ENCODE data around the gene WWOX.

The WWOX gene

DNA sequence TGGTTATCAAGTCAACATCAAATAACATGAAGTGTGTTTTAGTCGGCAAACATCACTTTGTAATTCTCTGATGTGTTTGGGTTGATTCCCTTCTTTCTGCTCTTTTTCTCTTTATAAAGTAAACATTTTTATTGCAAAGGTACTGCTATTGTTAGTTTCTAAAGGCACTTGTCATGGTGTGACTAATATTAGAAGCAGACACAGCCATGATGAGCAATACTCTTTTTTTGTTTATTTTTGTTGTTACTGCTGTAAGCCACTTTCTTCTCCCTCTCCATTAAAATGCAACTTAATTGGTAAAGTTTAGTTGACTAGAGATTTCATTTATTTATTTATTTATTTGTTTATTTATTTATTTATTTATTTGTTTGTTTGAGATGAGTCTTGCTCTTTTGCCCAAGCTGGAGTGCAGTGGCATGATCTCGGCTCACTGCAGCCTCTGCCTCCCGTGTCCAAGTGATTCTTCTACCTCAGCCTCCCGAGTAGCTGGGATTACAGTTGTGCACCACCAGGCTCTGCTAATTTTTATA, 424.7 kb downstream of the WWOX start:
- no peak for DNase-seq (ENCODE audit: low read depth, low spot score)

- no peak for DNase-seq (ENCODE audit: low read depth, low spot score)
Observed at GRCh38 chr16:78528265-78528664, 428.8 kb downstream of the WWOX start.

DNA sequence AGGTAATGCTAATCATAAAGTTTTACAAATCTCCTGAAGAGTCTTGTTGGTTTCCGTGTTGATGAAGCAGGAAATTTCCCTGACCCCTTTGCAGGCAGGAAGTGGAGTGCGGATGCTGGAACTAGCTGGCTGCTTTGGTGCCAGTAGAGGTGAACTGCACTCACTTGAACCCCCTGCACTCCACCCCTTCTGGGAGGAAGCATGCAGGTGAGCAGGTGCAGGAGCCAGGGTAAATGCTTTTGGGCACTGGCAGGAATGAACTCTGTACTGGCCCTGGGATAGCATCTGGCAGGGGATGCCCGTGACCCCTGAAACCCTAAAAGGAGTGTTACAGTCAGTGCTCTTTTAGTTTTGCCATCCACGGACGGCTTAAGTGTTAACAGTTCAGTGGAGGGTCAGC, 430.4 kb downstream of the WWOX start:
- DNase-seq (ENCODE audit: low read depth, low spot score) = no peak

DNA sequence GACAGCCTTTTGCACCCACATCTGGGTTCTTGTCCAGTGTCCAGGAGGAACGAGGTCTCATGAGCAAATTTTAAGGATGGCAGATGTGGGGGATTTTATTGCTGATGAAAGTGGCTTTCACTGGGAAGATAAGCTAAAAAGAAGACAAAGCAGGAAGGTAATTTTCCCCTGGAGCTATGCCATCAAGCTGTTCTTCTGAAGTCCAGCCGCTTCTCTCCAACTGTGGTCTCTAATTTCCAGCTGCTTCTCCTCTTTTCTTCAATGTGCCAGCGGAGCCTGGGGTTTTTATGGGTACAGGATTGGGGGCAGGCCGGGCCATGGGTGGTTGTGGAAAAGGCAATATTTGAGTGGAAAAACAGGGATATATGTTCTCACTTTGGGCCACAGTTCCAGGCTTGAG, 430.8 kb downstream of the WWOX start:
- DNase-seq (ENCODE audit: low read depth, low spot score) = no peak

DNA sequence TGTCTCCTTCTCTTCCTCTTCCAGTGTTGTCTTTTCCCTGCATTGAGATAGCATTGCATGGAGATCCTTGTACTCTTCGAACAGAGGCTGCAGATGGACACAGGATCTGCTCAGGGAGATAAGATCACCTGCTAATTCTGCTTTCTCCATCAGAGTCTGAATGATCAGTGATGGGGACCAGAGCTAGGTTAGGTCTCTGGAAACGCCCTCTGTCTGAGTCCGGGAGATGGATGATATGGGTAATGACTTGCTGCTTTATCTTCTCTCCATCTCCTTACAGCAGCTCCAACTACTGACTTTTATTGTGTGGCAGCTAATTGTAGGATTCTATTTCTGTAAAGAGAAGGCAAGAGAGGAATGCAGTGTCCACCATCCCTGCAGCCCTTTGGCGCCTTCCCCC, 435.6 kb downstream of the WWOX start:
- no peak for DNase-seq (ENCODE audit: low read depth, low spot score)

- DNase-seq (ENCODE audit: low read depth, low spot score) = no peak
Observed at GRCh38 chr16:78537511-78537910, 438.1 kb downstream of the WWOX start.

- DNase-seq (ENCODE audit: low read depth, low spot score) = no peak
Observed at GRCh38 chr16:78538292-78538691, 438.8 kb downstream of the WWOX start.

DNA sequence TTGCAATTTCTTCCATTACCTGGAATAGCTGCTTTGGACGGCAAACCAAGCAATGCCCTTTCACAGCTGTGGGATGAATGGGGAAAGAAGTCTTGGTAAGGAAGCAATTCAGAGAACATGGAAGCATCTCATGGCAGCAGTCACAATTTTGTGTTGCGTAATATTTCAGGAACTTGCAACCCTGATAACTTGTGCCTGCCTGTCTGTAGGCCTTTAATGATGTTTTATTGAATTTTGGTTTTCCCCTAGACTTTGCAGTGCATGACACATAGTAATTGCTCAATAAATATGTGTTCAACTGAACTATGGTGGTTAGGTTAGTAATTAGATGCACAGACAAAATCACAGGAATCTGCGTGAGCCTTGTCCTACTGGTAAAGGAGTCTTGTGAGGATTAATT, 439.5 kb downstream of the WWOX start:
- no peak for DNase-seq (ENCODE audit: low read depth, low spot score)

DNA sequence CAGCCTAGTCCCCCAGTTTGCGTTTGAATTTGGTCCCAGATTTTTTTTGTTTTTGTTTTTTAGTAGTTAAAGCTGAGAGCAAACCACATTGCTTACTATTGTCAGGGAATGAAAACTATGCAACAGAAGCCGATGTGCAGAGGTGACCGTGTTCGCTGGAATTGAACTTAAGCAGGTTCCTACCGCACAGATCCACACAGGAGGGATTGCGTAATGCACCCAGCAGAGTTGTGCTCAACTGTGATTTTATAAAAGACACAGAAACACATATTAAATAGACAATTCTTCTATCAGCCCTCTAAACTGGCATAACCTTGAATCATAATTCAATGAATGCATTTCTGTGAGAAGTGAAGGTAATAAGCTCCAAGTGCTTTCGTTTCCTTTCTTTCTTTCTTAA, 443.0 kb downstream of the WWOX start:
- no peak for DNase-seq (ENCODE audit: low read depth, low spot score)

- DNase-seq (ENCODE audit: low read depth, low spot score) = no peak
Observed at GRCh38 chr16:78543023-78543422, 443.6 kb downstream of the WWOX start.

GRCh38 chr16:78549366-78549765, 449.9 kb downstream of the WWOX start:
- DNase-seq (ENCODE audit: low read depth, low spot score) = no peak

DNA sequence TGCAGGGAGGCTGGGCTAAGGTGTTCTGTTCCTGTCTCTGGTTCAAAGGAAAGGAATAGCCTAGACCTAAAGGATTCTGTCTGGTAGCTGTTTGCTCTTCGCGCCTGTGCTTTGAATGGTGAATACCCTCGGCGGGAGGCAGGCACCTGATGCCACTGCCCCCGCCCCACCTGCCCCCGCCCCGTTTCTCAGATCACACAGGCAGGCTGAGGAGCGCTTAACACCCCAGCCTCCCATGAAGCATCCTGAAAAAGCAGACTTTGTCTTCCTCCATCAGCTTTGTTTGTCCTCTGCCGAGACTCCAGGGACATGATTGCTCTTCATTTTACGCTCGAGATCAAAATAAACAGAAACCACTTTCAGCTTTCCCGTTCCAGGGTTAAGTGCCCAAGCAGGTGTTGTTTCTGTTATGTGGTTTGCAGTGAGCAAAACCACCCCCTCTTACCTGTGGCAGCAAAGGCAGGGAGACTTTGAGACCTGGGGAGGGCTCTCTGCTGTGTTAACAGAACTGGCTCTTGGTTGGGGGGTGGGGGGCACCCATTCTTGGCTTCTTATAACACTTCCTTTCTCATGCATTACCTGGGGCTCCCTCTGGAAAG, 452.1 kb downstream of the WWOX start:
- no peak for DNase-seq (ENCODE audit: low read depth, low spot score)

- no peak for DNase-seq (ENCODE audit: low read depth, low spot score)
Observed at GRCh38 chr16:78552106-78552675, 452.7 kb downstream of the WWOX start.

GRCh38 chr16:78552716-78553115, 453.3 kb downstream of the WWOX start:
- no peak for DNase-seq (ENCODE audit: low read depth, low spot score)

GRCh38 chr16:78553268-78554039, 454.0 kb downstream of the WWOX start:
- no peak for DNase-seq (ENCODE audit: low read depth, low spot score)

DNA sequence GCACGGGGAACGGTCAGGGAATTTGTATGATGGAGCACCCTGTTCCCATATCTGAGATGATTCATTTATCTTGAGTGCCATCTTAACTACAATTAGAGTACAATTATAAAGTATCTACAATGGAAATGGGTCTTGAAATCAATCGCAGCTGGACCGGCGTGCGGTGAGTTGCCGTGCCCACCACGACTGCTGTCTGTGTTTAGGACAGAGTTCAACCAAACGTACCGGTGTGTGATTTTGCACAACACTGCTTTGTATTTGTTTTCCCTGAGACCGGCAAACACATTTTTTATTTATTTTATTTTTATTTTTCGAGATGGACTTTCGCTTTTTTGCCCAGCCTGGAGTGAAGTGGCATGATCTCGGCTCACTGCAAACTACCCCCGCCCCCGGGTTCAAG, 457.0 kb downstream of the WWOX start:
- no peak for DNase-seq (ENCODE audit: low read depth, low spot score)

DNA sequence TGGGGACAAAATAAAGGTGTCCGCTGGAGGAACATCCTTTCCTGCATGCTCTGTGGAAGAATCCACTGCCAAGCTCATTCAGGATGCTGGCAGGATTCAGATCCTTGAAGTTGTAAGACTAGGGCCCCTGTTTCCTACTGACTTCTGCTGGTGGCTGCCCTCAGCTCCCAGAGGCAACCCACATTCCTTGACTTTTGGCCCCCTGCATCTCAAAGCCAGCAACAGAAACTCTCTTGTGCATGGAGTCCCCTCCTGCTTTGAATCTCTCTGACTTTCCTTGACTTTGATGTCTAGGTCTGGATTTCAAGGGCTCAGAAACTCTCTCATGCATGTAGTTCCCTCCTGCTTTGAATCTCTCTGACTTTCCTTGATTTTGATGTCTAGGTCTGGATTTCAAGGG, 461.5 kb downstream of the WWOX start:
- DNase-seq (ENCODE audit: low read depth, low spot score) = no peak

DNA sequence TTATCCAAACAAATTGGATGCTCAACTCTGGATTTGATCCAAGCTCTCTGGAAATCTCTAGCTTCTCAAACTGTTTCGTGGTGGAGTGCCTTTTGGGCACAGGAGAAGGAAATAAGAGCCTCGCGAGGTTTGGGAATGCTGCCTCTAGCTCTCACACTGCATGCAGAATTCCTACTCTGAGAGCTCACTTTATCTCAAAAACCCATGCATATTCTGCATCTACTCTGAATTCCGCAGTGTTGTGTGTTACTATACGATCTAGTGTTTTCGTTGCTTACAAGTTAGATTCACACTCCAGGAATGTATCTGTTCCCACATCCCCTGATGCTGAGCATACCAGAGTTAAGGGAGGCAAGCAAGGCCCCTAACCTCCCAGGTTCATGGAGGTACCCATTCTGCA, 462.7 kb downstream of the WWOX start:
- DNase-seq (ENCODE audit: low read depth, low spot score) = no peak

DNA sequence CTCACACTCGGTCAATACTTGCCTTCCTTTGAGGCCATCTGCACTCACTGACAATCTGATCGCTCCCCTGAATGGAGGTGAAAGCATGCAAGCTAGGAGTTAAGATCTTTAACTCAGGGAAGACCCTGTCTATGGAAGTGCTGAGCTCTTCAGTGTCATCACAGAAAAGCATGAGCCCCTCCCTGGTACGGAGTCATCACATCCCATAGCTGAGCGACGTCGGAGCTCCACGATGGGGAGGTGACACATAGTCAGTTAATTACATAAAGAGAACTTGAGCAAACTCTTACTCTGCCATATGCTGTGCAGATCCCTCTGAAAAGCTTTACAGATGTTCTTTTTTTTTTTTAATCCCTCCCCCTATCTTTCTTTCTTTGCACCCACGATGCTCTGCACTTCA, 463.2 kb downstream of the WWOX start:
- DNase-seq (ENCODE audit: low read depth, low spot score) = no peak

GRCh38 chr16:78563905-78564304, 464.5 kb downstream of the WWOX start:
- no peak for DNase-seq (ENCODE audit: low read depth, low spot score)

DNA sequence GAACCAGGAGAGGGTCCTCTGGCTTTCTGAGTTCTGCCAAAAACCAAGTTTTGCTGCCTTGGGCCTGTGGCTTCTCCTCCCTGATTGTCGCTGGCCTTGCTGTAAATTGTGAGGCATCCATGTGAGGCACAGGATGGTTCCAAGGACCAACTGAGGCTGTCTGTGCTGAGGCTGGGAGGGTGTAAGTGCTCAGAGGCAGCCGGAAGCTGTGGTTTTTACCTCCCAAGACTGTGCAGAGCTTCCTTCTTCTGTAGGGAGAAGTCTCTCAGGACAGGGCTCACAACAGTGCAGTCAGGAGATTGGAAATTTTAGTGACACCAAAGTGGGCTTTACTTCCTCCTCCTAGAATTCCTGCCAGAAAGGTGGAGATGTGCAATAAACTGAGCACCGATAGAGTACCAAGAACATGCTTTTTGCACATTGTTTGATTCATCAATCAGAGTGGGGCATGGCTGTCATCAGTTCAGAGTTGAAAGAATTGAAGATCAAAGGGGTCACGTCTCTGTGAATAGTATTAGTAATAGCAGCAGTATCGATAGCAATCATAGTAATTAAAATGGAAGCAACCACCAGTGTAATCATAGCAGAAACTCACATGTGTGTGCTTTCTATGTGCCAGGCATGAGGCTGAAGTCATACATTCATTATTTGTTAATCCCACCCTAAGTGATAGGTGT, 467.1 kb downstream of the WWOX start:
- DNase-seq (ENCODE audit: low read depth, low spot score) = no peak

DNA sequence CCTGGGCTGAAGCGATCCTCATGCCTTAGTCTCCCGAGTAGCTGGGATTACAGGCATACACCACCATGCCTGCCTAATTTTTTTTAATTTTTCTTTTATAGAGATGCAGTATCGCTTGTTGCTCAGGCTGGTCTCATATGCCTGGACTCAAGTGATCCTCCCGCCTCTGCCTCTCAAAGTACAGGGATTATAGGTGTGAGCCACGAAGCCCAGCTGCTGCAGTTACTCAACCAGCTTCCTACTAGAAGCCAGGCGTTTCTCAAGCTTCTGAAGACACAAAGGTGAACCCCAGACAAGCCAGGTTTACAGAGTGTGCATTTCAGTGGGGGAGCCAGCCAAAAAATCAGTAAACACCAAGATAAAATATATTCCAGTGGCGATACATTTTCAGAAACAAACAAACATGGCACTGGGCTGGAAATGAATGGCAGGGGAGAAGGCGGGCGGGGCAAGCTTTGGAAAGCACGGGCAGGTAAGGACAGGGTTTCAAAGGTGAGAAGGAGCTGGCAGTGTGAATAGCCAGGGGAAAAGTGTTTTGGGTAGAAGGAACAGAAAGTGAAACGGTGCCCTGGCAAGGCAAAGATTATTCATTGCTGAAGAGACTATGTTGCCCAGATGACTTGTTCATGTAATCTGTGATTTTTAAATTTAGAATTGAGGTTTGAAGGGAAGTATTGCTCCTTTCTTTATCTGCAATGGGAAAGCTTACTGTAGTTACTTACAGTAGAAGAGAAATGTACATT, 471.1 kb downstream of the WWOX start:
- no peak for DNase-seq (ENCODE audit: low read depth, low spot score)
